PC-9 (cell line): ENCODE data around the gene PIK3C2G. TPM values are rescaled to one million over a fixed set of nuclear protein-coding genes. Genes with fewer than 3 reads are reported as not detected.

ENCODE experiments used
- BruUV-seq: library from RNA; stranded (reverse); fragments of 400-500 nt; replicated peaks from 2 replicates; lab custom pipeline; 2021; lab: Mats Ljungman, UMichigan
- CTCF ChIA-PET: fragments of 300-600 bp; sonication (Branson Sonifier 250); formaldehyde crosslinking; loops from one replicate; lab custom pipeline; 2022; ENCODE audit warnings: antibody characterized with exemption; lab: Charles Lee
- POLR2A ChIA-PET: fragments of 300-600 bp; sonication (Branson Sonifier 250); formaldehyde crosslinking; loops from one replicate; lab custom pipeline; 2022; ENCODE audit warnings: antibody characterized with exemption; ENCODE audit not compliant: unreplicated experiment; lab: Charles Lee
- DNase-seq, 2 experiments: peaks; one replicate each; pipeline versions ENCODE4 v3.0.0 to v3.0.0-alpha.2; 2015 to 2022; ENCODE audit warnings: mixed read lengths in 1 of 2
- H2AFZ ChIP-seq: fragments of 200-600 bp; sonication (generic); 2 replicates; pipeline ENCODE4 v1.8.1; 2017; ENCODE audit warnings: antibody characterized with exemption
- H3F3A ChIP-seq: fragments of 200-600 bp; sonication (generic); 2 replicates; pipeline ENCODE4 v1.8.1; 2017; ENCODE audit warnings: antibody characterized with exemption, mild to moderate bottlenecking, low read depth; ENCODE audit not compliant: insufficient read depth
- H3K27ac ChIP-seq: fragments of 200-600 bp; sonication (generic); 2 replicates; pipeline ENCODE4 v1.6.1; 2016; ENCODE audit warnings: mixed run types
- H3K27me3 ChIP-seq: fragments of 200-600 bp; sonication (generic); 2 replicates; pipeline ENCODE4 v1.6.1; 2016; ENCODE audit warnings: low read depth, mixed run types; ENCODE audit not compliant: insufficient read depth
- H3K36me3 ChIP-seq: fragments of 200-600 bp; sonication (generic); 2 replicates; pipeline ENCODE4 v1.6.1; 2016; ENCODE audit warnings: low read depth, mixed run types
- H3K4me1 ChIP-seq: fragments of 200-600 bp; sonication (generic); replicated peaks from 2 replicates; pipeline ENCODE4 v1.6.1; 2016; ENCODE audit warnings: mixed run types; ENCODE audit not compliant: insufficient read depth
- H3K4me2 ChIP-seq: fragments of 200-600 bp; sonication (generic); 2 replicates; pipeline ENCODE4 v1.6.1; 2017; ENCODE audit warnings: mixed run types
- H3K4me3 ChIP-seq: fragments of 200-600 bp; sonication (generic); 2 replicates; pipeline ENCODE4 v1.6.1; 2016; ENCODE audit warnings: mixed run types
- H3K79me2 ChIP-seq: fragments of 200-600 bp; sonication (generic); 2 replicates; pipeline ENCODE4 v1.6.1; 2017; ENCODE audit warnings: low read depth, mixed run types
- H3K9me2 ChIP-seq: fragments of 200-600 bp; sonication (generic); 2 replicates; pipeline ENCODE4 v1.8.1; 2017; ENCODE audit warnings: mild to moderate bottlenecking; ENCODE audit not compliant: insufficient read depth
- H3K9me3 ChIP-seq: fragments of 200-600 bp; sonication (generic); 2 replicates; pipeline ENCODE4 v1.8.1; 2016; ENCODE audit warnings: low read depth; ENCODE audit not compliant: insufficient read depth
- H4K20me1 ChIP-seq: fragments of 200-600 bp; sonication (generic); 2 replicates; pipeline ENCODE4 v1.8.1; 2017; ENCODE audit not compliant: insufficient read depth
- CTCF ChIP-seq: fragments of 200-600 bp; sonication (generic); conservative IDR thresholded peaks from 2 replicates; pipeline ENCODE4 v1.6.1; 2017; ENCODE audit warnings: mixed run types, antibody characterized with exemption, mild to moderate bottlenecking, moderate library complexity
- EZH2 ChIP-seq: fragments of 200-600 bp; sonication (generic); IDR thresholded peaks from 2 replicates; pipeline ENCODE4 v1.8.0; 2017; ENCODE audit warnings: antibody characterized with exemption, low read depth
- intact Hi-C: fragments of 100-400 bp; cut with micrococcal nuclease; formaldehyde crosslinking; loops from one replicate; pipeline ENCODE4 v1.10.0; 2022; ENCODE audit not compliant: unreplicated experiment
- total RNA-seq: library from RNA; stranded (reverse); gene quantifications from 2 replicates; pipeline ENCODE4 v1.2.3, GENCODE V29; 2021

PIK3C2G gene
- total RNA-seq, 1 experiment from 2014 or later, result 1.4 TPM

- POLR2A ChIA-PET, result no interaction called here
- no TSS peak for BruUV-seq
These were observed 121.0 kb downstream of the PIK3C2G start for GRCh38 chr12:18382236-18382885.

GRCh38 chr12:18383203-18383602, 121.9 kb downstream of the PIK3C2G start:
- BruUV-seq, result no TSS peak
- Histone ChIP-seq H3F3A (0 out of 2 replicates have a peak, but pooled peaks cover 5% of the 10 kb centered on the region), H4K20me1 (no peaks in the 10 kb centered on the region), H3K27me3 (no peaks in the 10 kb centered on the region), H3K9me2 (no peaks in the 10 kb centered on the region), H3K36me3 (no peaks in the 10 kb centered on the region), H2AFZ (no peak overlapping the region), H3K4me2 (peak overlapping the region; percentile 20), H3K4me3 (no peak overlapping the region), H3K79me2 (no peaks in the 10 kb centered on the region), H3K27ac (peak overlapping the region; percentile 45), H3K9me3 (no peaks in the 10 kb centered on the region), H3K4me1 (peaks cover 13% of the 10 kb centered on the region; the same call in 1 of the 2 replicates)
- CTCF ChIA-PET, result no interaction called here
- POLR2A ChIA-PET, result interaction anchor here (0.7 kb wide), 1 partner anchor 17 kb away, joined by 10 read pairs; no protein-coding TSS in a partner anchor
- intact Hi-C loops, result loop anchor here (1.0 to 2.0 kb wide), 2 partner anchors 45 to 120 kb away; no protein-coding TSS in a partner anchor
- TF ChIP-seq CTCF, result no peak
- TF ChIP-seq EZH2, result no peak
- peak; percentile 37 to 64 for DNase-seq

More at GRCh38 chr12:18382236-18382885, 121.0 kb downstream of the PIK3C2G start:
- Histone ChIP-seq H3K4me3 (no peak overlapping the region), H2AFZ (no peak overlapping the region), H3F3A (0 out of 2 replicates have a peak, but pooled peaks cover 5% of the 10 kb centered on the region), H3K27me3 (no peaks in the 10 kb centered on the region), H4K20me1 (no peaks in the 10 kb centered on the region), H3K9me2 (no peaks in the 10 kb centered on the region), H3K4me1 (peaks cover 13% of the 10 kb centered on the region; the same call in 1 of the 2 replicates), H3K4me2 (0 out of 2 replicates have a peak overlapping the region, but pooled peaks have one; percentile 20), H3K9me3 (no peaks in the 10 kb centered on the region), H3K27ac (no peak overlapping the region), H3K79me2 (no peaks in the 10 kb centered on the region), H3K36me3 (no peaks in the 10 kb centered on the region)
- DNase-seq, result no peak
- TF ChIP-seq EZH2 (no peak), CTCF (no peak)
- CTCF ChIA-PET, result no interaction called here
- intact Hi-C loops, result loop anchor here (2.0 kb wide), 1 partner anchor 120 kb away; no protein-coding TSS in a partner anchor

- no peak for DNase-seq
- Histone ChIP-seq H4K20me1 (no peaks in the 10 kb centered on the region), H3K4me1 (peaks cover 11% of the 10 kb centered on the region; the same call in 1 of the 2 replicates), H3K36me3 (no peaks in the 10 kb centered on the region), H3K79me2 (no peaks in the 10 kb centered on the region), H3K9me3 (no peaks in the 10 kb centered on the region), H3K4me2 (no peak overlapping the region), H3K4me3 (no peak overlapping the region), H3F3A (0 out of 2 replicates have a peak, but pooled peaks cover 5% of the 10 kb centered on the region), H3K9me2 (no peaks in the 10 kb centered on the region), H2AFZ (no peak overlapping the region), H3K27ac (no peak overlapping the region), H3K27me3 (no peaks in the 10 kb centered on the region)
- BruUV-seq, result no TSS peak
- TF ChIP-seq EZH2 (no peak), CTCF (no peak)
- intact Hi-C loops, result no loop called here
- ChIA-PET CTCF (no interaction called here), POLR2A (no interaction called here)
These were observed 126.4 kb downstream of the PIK3C2G start for GRCh38 chr12:18387706-18388105.
